Astrocyte of the cerebellum (primary cell): ENCODE results near the gene LPIN3.

Source experiments
- DNase-seq: peaks from one replicate; pipeline ENCODE4 v3.0.0-alpha.2; 2011; ENCODE audit warnings: low read depth
- H3K4me3 ChIP-seq: 2 replicates; pipeline ENCODE4 v1.5.1; 2011; ENCODE audit warnings: mild to moderate bottlenecking, low read depth, low read length, moderate library complexity
- in situ Hi-C: cut with HindIII; loops from 2 replicates; pipeline ENCODE4 v1.10.0; 2017; ENCODE audit warnings: low sequenced_read_pairs
- TF ChIP-seq, protein P1 (sequence below): IDR thresholded peaks from 2 replicates; pipeline ENCODE4 v1.5.1; 2012; ENCODE audit warnings: low read length, low read depth, moderate library complexity, mild to moderate bottlenecking; ENCODE audit errors: missing control alignments

The LPIN3 gene

GRCh38 chr20:41361757-41362747, 21.4 kb downstream of the LPIN3 start:
- TF ChIP-seq, protein P1, sequence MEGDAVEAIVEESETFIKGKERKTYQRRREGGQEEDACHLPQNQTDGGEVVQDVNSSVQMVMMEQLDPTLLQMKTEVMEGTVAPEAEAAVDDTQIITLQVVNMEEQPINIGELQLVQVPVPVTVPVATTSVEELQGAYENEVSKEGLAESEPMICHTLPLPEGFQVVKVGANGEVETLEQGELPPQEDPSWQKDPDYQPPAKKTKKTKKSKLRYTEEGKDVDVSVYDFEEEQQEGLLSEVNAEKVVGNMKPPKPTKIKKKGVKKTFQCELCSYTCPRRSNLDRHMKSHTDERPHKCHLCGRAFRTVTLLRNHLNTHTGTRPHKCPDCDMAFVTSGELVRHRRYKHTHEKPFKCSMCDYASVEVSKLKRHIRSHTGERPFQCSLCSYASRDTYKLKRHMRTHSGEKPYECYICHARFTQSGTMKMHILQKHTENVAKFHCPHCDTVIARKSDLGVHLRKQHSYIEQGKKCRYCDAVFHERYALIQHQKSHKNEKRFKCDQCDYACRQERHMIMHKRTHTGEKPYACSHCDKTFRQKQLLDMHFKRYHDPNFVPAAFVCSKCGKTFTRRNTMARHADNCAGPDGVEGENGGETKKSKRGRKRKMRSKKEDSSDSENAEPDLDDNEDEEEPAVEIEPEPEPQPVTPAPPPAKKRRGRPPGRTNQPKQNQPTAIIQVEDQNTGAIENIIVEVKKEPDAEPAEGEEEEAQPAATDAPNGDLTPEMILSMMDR: no peak
- in situ Hi-C loops: no loop called here
- DNase-seq: no peak
- H3K4me3 ChIP-seq: no peak overlapping the region

GRCh38 chr20:41362748-41363140, 22.1 kb downstream of the LPIN3 start:
- TF ChIP-seq, protein P1: no peak
- no peak for DNase-seq
- in situ Hi-C loops: no loop called here
- H3K4me3 ChIP-seq: no peak overlapping the region

GRCh38 chr20:41363601-41364000, 23.0 kb downstream of the LPIN3 start:
- in situ Hi-C loops: no loop called here
- no peak for DNase-seq
- TF ChIP-seq, protein P1: no peak
- H3K4me3 ChIP-seq: no peak overlapping the region

DNA sequence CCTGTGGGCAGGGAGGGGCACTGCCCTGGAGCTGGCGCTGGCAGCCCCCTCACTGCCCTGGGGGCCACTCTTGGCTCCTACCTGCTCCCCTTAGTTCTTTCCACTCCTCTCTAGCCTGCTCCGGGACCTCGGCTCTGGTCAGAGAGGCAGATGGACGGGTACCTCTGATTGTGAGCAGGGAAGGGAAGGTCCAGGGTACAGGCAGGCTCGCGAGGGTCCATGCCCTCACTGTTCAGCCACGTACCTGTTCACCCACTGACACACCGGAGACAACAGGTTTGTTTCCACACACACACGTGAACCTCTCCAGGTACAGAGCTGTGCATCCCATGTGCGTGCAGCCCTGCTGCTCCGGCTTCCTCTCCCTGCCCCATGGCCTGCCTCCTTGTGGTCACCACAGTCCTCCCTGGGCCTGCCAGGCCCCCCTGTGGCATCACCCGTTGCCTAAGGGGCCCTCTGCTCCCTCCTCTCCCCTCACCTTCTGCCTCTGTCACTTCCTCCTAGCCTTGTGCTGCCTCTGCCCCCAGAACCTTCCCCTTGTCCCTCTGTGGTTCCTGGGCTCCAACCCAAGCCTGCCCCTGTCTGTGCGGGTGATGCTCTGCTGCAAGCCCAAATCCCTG, 23.7 kb downstream of the LPIN3 start:
- TF ChIP-seq, protein P1: no peak
- no peak for DNase-seq

DNA sequence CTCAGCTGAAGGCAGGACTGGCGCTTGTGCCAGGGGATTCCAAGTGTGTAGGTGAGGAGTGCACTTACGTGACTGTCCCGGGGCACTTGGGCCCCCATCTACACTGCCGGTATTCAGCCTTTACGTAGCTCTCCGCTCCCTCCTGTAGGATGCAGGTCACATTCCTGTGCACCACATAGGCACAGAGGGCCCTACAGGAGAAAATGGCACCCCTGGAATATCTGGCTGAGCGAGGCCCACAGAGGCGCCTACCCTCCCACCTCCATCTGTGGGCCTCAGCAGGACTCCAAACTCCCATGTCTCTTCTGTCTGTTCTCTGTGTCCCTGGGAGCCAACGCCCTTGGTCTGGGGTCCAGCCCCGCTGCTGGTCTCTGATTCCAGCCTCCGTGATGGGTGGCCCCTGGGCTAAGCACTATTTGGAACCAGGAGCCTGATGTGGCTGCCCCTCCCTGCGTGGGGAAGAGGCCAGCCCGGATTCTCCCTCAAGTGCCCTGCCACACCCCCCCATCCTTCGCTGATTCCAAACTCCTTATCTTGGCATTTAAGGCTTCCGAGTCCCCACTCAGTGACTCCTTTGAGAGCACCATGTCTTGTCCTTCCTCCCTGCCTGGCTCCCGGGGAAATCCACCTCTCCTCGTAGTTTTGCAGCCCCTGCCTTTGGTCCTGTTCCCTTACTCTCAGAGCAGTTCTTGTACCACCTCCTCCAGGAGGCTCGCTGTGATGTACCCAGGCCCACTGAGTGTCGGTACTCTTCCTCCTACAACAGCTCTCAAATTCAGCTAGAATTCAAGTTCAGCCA, 24.5 kb downstream of the LPIN3 start:
- TF ChIP-seq, protein P1: no peak
- no peak for DNase-seq
- in situ Hi-C loops: no loop called here
- no peak overlapping the region for H3K4me3 ChIP-seq

More for the DNA sequence above, 23.7 kb downstream of the LPIN3 start:
- in situ Hi-C loops: no loop called here
- H3K4me3 ChIP-seq: no peak overlapping the region
